Neural cell (in vitro differentiated cells): ENCODE results near the gene MYCBPAP. TPM values are rescaled to one million over a fixed set of nuclear protein-coding genes. Genes with fewer than 3 reads are reported as not detected.

Source experiments
- H2AFZ ChIP-seq: fragments of 200-600, 300-800 bp; sonication (generic), shearing (Covaris generic); 2 replicates; pipeline ENCODE4 v1.6.0; 2014; ENCODE audit warnings: low read depth, mild to moderate bottlenecking, antibody characterized with exemption, low read length, moderate library complexity
- H3F3A ChIP-seq: fragments of 200-600 bp; shearing (Covaris generic); 2 replicates; pipeline ENCODE4 v1.6.1; 2016; ENCODE audit warnings: mild to moderate bottlenecking, moderate library complexity, mixed read lengths, antibody characterized with exemption, low read length; ENCODE audit not compliant: insufficient read depth, poor library complexity, severe bottlenecking
- H3K27ac ChIP-seq: fragments of 200-600, 300-800 bp; sonication (generic), shearing (Covaris generic); 2 replicates; pipeline ENCODE4 v1.5.1; 2014; ENCODE audit warnings: mild to moderate bottlenecking, low read length, moderate library complexity
- H3K27me3 ChIP-seq: fragments of 300-800, 200-600 bp; sonication (generic), shearing (Covaris generic); 2 replicates; pipeline ENCODE4 v1.6.0; 2014; ENCODE audit warnings: mild to moderate bottlenecking, low read depth, low read length, moderate library complexity; ENCODE audit not compliant: insufficient read depth
- H3K36me3 ChIP-seq: fragments of 300-800, 200-600 bp; sonication (generic), shearing (Covaris generic); 2 replicates; pipeline ENCODE4 v1.5.1; 2014; ENCODE audit warnings: mild to moderate bottlenecking, antibody characterized with exemption, low read length, moderate library complexity; ENCODE audit not compliant: insufficient read depth
- H3K4me2 ChIP-seq: fragments of 300-800, 200-600 bp; sonication (generic), shearing (Covaris generic); 2 replicates; pipeline ENCODE4 v1.6.0; 2014; ENCODE audit warnings: mild to moderate bottlenecking, low read length
- H3K4me3 ChIP-seq: fragments of 300-800, 200-600 bp; sonication (generic), shearing (Covaris generic); 2 replicates; pipeline ENCODE4 v1.5.1; 2014; ENCODE audit warnings: mild to moderate bottlenecking, low read length, moderate library complexity
- H3K79me2 ChIP-seq: fragments of 200-600 bp; shearing (Covaris generic); replicated peaks from 2 replicates; pipeline ENCODE4 v1.6.0; 2014; ENCODE audit warnings: mild to moderate bottlenecking, low read length, moderate library complexity; ENCODE audit not compliant: insufficient read depth
- H3K9ac ChIP-seq: fragments of 300-800, 200-600 bp; sonication (generic), shearing (Covaris generic); 2 replicates; pipeline ENCODE4 v1.6.1; 2016; ENCODE audit warnings: mild to moderate bottlenecking, low read length, mixed read lengths
- H3K9me2 ChIP-seq: fragments of 200-600 bp; shearing (Covaris generic); 2 replicates; pipeline ENCODE4 v1.6.1; 2016; ENCODE audit warnings: mild to moderate bottlenecking, low read length, mixed read lengths; ENCODE audit not compliant: insufficient read depth
- H3K9me3 ChIP-seq: fragments of 200-600, 300-800 bp; sonication (generic), shearing (Covaris generic); 2 replicates; pipeline ENCODE4 v1.6.1; 2016; ENCODE audit warnings: mild to moderate bottlenecking, mixed run types, low read length, moderate library complexity, mixed read lengths
- H4K20me1 ChIP-seq: fragments of 200-600 bp; shearing (Covaris generic); 2 replicates; pipeline ENCODE4 v1.6.1; 2016; ENCODE audit warnings: mild to moderate bottlenecking, mixed run types; ENCODE audit not compliant: insufficient read depth
- EP300 ChIP-seq: fragments of 450-650 bp; conservative IDR thresholded peaks from 2 replicates; pipeline ENCODE4 v1.6.1; 2014; ENCODE audit warnings: antibody characterized with exemption, mild to moderate bottlenecking, moderate library complexity; ENCODE audit not compliant: poor library complexity, severe bottlenecking
- EZH2 ChIP-seq: fragments of 200-600, 300-800 bp; shearing (Covaris generic), sonication (generic); IDR thresholded peaks from 2 replicates; pipeline ENCODE4 v1.6.1; 2014; ENCODE audit warnings: antibody characterized with exemption, low read length, borderline replicate concordance, mild to moderate bottlenecking; ENCODE audit not compliant: insufficient read depth, poor library complexity, severe bottlenecking
- MXI1 ChIP-seq: fragments of 450-650 bp; conservative IDR thresholded peaks from 2 replicates; pipeline ENCODE4 v1.6.1; 2014; ENCODE audit warnings: antibody characterized with exemption, mild to moderate bottlenecking; ENCODE audit not compliant: poor library complexity, severe bottlenecking
- POLR2AphosphoS5 ChIP-seq: IDR thresholded peaks from 2 replicates; pipeline ENCODE4 v1.6.1; 2012
- RAD21 ChIP-seq: fragments of 450-650 bp; conservative IDR thresholded peaks from 2 replicates; pipeline ENCODE4 v1.6.1; 2014; ENCODE audit warnings: antibody characterized with exemption, mild to moderate bottlenecking, moderate library complexity
- SMC3 ChIP-seq: fragments of 450-650 bp; conservative IDR thresholded peaks from 2 replicates; pipeline ENCODE4 v1.6.1; 2014; ENCODE audit warnings: antibody characterized with exemption, mild to moderate bottlenecking, moderate library complexity; ENCODE audit not compliant: poor library complexity
- TAF1 ChIP-seq: IDR thresholded peaks from 2 replicates; pipeline ENCODE4 v1.6.1; 2012; ENCODE audit warnings: low read depth
- polyA plus RNA-seq: library from polyadenylated mRNA; depleted of rRNA; stranded (reverse); fragments of >200 nt; gene quantifications from 2 replicates; pipeline ENCODE4 v1.2.3, GENCODE V29; 2014
- TF ChIP-seq, protein P1 (sequence below): IDR thresholded peaks from 2 replicates; pipeline ENCODE4 v1.6.1; 2012; ENCODE audit warnings: borderline replicate concordance
- TF ChIP-seq, protein P2 (sequence below): fragments of 450-650 bp; IDR thresholded peaks from 2 replicates; pipeline ENCODE4 v1.5.1; 2014; ENCODE audit warnings: antibody characterized with exemption, mild to moderate bottlenecking, moderate library complexity; ENCODE audit not compliant: poor library complexity, severe bottlenecking

The MYCBPAP gene
- polyA plus RNA-seq, 1 donor from 2014 or later = 0.35 TPM

DNA sequence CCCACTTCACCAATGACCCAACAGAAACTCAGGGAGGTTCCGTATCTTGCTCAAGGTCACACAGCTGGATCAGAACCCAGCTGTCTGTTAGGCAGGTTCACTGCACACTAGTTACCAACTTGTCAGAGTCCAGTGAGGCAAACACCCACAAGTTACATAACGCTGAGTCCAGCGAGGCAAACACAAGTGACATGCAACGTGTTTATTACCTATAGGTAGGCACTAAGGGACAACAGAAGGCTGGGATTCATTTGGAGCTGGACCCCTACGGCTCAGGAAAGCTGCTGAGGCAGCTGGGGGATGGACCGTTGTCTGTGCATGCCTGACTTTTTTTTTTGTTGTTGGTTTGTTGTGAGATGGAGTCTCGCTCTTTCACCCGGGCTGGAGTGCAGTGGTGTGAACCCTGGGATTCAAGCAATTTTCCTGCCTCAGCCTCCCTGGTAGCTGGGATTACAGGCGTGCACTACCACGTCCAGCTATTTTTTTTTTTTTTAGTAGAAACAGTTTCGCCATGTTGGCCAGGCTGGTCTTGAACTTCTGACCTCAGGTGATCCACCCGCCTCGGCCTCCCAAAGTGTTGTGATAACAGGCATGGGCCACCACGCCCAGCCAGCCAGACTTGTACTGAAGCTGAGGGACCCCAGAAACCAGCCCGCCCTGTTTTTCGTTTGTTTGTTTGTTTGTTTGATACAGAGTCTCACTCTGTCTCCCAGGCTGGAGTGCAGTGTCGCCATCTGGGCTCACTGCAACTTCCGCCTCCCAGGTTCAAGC, 31.5 kb upstream of the MYCBPAP start:
- no peaks in the 10 kb centered on the region for H3F3A ChIP-seq
- H3K27me3 ChIP-seq = no peaks in the 10 kb centered on the region
- H2AFZ ChIP-seq = no peak overlapping the region

DNA sequence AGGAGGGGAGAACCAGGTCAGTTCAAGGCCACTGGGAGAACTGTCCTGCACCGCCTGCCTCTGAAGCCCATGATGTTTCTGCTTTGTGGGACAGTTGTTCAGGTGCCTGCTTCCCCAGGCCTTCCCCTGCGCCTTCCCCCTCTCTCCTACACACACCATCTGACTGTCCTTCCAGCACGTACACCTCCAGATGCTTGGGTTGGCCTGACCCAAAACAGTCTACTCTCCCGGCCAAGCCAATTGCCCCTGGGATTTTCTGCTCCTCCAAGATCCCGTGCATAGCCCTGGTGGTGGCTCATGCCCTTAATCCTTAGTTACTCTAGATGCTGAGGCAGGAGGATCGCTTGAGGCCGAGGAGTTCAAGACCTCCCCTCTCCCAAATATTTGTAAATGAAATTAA, 30.3 kb upstream of the MYCBPAP start:
- no peaks in the 10 kb centered on the region for H3F3A ChIP-seq
- no peaks in the 10 kb centered on the region for H3K27me3 ChIP-seq
- TF ChIP-seq RAD21 (no peak), TAF1 (no peak), EP300 (no peak), EZH2 (no peak), SMC3 (no peak), MXI1 (no peak), POLR2AphosphoS5 (no peak)
- TF ChIP-seq, protein P1, sequence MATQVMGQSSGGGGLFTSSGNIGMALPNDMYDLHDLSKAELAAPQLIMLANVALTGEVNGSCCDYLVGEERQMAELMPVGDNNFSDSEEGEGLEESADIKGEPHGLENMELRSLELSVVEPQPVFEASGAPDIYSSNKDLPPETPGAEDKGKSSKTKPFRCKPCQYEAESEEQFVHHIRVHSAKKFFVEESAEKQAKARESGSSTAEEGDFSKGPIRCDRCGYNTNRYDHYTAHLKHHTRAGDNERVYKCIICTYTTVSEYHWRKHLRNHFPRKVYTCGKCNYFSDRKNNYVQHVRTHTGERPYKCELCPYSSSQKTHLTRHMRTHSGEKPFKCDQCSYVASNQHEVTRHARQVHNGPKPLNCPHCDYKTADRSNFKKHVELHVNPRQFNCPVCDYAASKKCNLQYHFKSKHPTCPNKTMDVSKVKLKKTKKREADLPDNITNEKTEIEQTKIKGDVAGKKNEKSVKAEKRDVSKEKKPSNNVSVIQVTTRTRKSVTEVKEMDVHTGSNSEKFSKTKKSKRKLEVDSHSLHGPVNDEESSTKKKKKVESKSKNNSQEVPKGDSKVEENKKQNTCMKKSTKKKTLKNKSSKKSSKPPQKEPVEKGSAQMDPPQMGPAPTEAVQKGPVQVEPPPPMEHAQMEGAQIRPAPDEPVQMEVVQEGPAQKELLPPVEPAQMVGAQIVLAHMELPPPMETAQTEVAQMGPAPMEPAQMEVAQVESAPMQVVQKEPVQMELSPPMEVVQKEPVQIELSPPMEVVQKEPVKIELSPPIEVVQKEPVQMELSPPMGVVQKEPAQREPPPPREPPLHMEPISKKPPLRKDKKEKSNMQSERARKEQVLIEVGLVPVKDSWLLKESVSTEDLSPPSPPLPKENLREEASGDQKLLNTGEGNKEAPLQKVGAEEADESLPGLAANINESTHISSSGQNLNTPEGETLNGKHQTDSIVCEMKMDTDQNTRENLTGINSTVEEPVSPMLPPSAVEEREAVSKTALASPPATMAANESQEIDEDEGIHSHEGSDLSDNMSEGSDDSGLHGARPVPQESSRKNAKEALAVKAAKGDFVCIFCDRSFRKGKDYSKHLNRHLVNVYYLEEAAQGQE = no peak
- TF ChIP-seq, protein P2, sequence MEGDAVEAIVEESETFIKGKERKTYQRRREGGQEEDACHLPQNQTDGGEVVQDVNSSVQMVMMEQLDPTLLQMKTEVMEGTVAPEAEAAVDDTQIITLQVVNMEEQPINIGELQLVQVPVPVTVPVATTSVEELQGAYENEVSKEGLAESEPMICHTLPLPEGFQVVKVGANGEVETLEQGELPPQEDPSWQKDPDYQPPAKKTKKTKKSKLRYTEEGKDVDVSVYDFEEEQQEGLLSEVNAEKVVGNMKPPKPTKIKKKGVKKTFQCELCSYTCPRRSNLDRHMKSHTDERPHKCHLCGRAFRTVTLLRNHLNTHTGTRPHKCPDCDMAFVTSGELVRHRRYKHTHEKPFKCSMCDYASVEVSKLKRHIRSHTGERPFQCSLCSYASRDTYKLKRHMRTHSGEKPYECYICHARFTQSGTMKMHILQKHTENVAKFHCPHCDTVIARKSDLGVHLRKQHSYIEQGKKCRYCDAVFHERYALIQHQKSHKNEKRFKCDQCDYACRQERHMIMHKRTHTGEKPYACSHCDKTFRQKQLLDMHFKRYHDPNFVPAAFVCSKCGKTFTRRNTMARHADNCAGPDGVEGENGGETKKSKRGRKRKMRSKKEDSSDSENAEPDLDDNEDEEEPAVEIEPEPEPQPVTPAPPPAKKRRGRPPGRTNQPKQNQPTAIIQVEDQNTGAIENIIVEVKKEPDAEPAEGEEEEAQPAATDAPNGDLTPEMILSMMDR = no peak
- H3K9me2 ChIP-seq = no peaks in the 10 kb centered on the region
- no peaks in the 10 kb centered on the region for H3K36me3 ChIP-seq
- H3K9me3 ChIP-seq = no peaks in the 10 kb centered on the region
- peak overlapping the region; percentile 93 for H2AFZ ChIP-seq
- no peaks in the 10 kb centered on the region for H3K79me2 ChIP-seq
- H3K4me2 ChIP-seq = peak overlapping the region; percentile 44
- peak overlapping the region; percentile 79 for H3K9ac ChIP-seq
- H4K20me1 ChIP-seq = no peaks in the 10 kb centered on the region
- peak overlapping the region; percentile 92 for H3K4me3 ChIP-seq
- H3K27ac ChIP-seq = peak overlapping the region; percentile 87

More for the DNA sequence above, 31.5 kb upstream of the MYCBPAP start:
- Histone ChIP-seq H3K9me2 (no peaks in the 10 kb centered on the region), H3K79me2 (no peaks in the 10 kb centered on the region), H4K20me1 (no peaks in the 10 kb centered on the region), H3K36me3 (no peaks in the 10 kb centered on the region), H3K4me2 (no peak overlapping the region), H3K27ac (no peak overlapping the region), H3K9me3 (no peaks in the 10 kb centered on the region), H3K9ac (no peak overlapping the region), H3K4me3 (no peak overlapping the region)
- no peak for TF ChIP-seq RAD21
- TF ChIP-seq POLR2AphosphoS5 = no peak
- no peak for TF ChIP-seq EP300
- no peak for TF ChIP-seq TAF1
- TF ChIP-seq EZH2 = no peak
- TF ChIP-seq, protein P1 = no peak
- no peak for TF ChIP-seq MXI1
- no peak for TF ChIP-seq SMC3
- TF ChIP-seq, protein P2 = no peak
